Adrenal gland (tissue), 12 donors: ENCODE data around the gene GABARAP. TPM values are rescaled to one million over a fixed set of nuclear protein-coding genes. Genes with fewer than 3 reads are reported as not detected.
A peak's percentile ranks its signal among the peaks of the same experiment; 100 is the strongest.

Source experiments
- DNase-seq, 7 donors: peaks; one replicate each; pipeline ENCODE4 v3.0.0-alpha.2; 2019 to 2020
- H3K27ac ChIP-seq, 5 donors: fragments of 200-600 bp; sonication (generic) in 4 of 5; 1 replicate in 3 of 5; 2 replicates in 2 of 5; pipeline versions ENCODE4 v1.5.1 to v1.8.0; 2016 to 2020; ENCODE audit warnings: mild to moderate bottlenecking in 1 of 5
- H3K27me3 ChIP-seq: fragments of 200-600 bp; 2 replicates; pipeline ENCODE4 v1.8.0; 2021
- H3K36me3 ChIP-seq, 2 donors: fragments of 200-600 bp; replicated peaks in 1 of 2; 1 replicate in 1 of 2; 2 replicates in 1 of 2; pipeline versions ENCODE4 v1.5.1 to v1.8.0; 2018 to 2022
- H3K4me1 ChIP-seq, 2 donors: fragments of 200-600 bp; replicated peaks in 1 of 2; 1 replicate in 1 of 2; 2 replicates in 1 of 2; pipeline versions ENCODE4 v1.5.1 to v1.8.0; 2018 to 2021
- H3K4me3 ChIP-seq, 4 donors: fragments of 200-600 bp; sonication (generic) in 3 of 4; one replicate each; pipeline ENCODE4 v1.5.1; 2016 to 2018
- H3K9me3 ChIP-seq, 3 donors: fragments of 200-600 bp; sonication (generic) in 1 of 3; replicated peaks in 1 of 3; 1 replicate in 2 of 3; 2 replicates in 1 of 3; pipeline versions ENCODE4 v1.5.1 to v1.8.0; 2016 to 2021
- POLR2A ChIP-seq, 2 donors: fragments of 450-650 bp; IDR thresholded peaks; one replicate each; pipeline ENCODE4 v1.6.1; 2017; ENCODE audit warnings: antibody characterized with exemption in 2 of 2, mild to moderate bottlenecking in 2 of 2, moderate library complexity in 1 of 2
- WGBS, 4 donors: extraction: QIAGEN DNeasy Blood & Tissue Kit in 2 of 4; methylation state at CpG; one replicate each; pipeline versions ENCODE4 v1.1.5 to v1.1.7; 2013 to 2017; 5-methylcytosine and 5-hydroxymethylcytosine counted together
- intact Hi-C, 2 donors: fragments of 100-400 bp; cut with DNase I; formaldehyde crosslinking; loops; one replicate each; pipeline versions ENCODE4 v1.14.1 to v1.15.0; 2022 to 2023
- polyA plus RNA-seq, 3 donors: library from polyadenylated mRNA; stranded (reverse); fragments of 200-250 nt in 2 of 3; fragments of 350-450 nt in 1 of 3; fragmentation: Illumina TruSeq in 1 of 3; extraction: RNeasy Lipid Tissue Mini Kit (QIAGEN cat#74804) in 1 of 3; gene quantifications; one replicate each; pipeline ENCODE4 v1.2.3, GENCODE V29; 2013 to 2014
- total RNA-seq, 9 donors: library from RNA; depleted of rRNA in 4 of 9; stranded (reverse); fragments of >200 nt in 4 of 9; fragments of 120-200 nt in 1 of 9; fragmentation: NEBNext Ultra II Directional in 1 of 9; extraction: Animal tissue kit (Norgen Biotek cat#: 25700) in 1 of 9; gene quantifications; one replicate each; pipeline versions ENCODE4 v1.1.0 to v1.2.4, GENCODE V29; 2013 to 2023
- TF ChIP-seq, protein P1 (sequence below), 6 experiments: fragments of 450-650 bp in 4 of 6; fragments of 200-600 bp in 2 of 6; sonication (generic) in 1 of 6; IDR thresholded peaks; 1 replicate in 5 of 6; 2 replicates in 1 of 6; pipeline versions ENCODE4 v1.5.1 to v1.8.0; 2016 to 2021; ENCODE audit warnings: antibody characterized with exemption in 6 of 6, mild to moderate bottlenecking in 2 of 6, moderate library complexity in 1 of 6
- donor health status: healthy with polysubstance abuse.
- donor health status: Bipolar disorder and iron deficiency.
- donor health status: DM: yes; HTN: yes; CAD: no.
- donor health status: DM: no; HTN: no; CAD: no.
- donor health status: DM: no; HTN: no; CAD: no.
- donor health status: DM: yes; HTN: yes; CAD: no.

The GABARAP gene
- total and polyA plus RNA-seq, 12 donors = 195 to 1,285 (median 840) TPM

GRCh38 chr17:7207120-7208001 is 34.9 kb downstream of the GABARAP start:
- WGBS, 4 donors = 77 to 86% (median 84%) methylated on average over 22 to 24 of the region's 24 CpGs
- peak overlapping the region in 1 of 5 donors; percentile 34 for H3K27ac ChIP-seq
- intact Hi-C loops = no loop called here
- peaks cover 0 to 15% of the 10 kb centered on the region in 2 donors for H3K4me1 ChIP-seq
- H3K4me3 ChIP-seq = no peak overlapping the region
- no peak for TF ChIP-seq POLR2A (IDR thresholded peaks at IDR 0.05)
- TF ChIP-seq, protein P1, sequence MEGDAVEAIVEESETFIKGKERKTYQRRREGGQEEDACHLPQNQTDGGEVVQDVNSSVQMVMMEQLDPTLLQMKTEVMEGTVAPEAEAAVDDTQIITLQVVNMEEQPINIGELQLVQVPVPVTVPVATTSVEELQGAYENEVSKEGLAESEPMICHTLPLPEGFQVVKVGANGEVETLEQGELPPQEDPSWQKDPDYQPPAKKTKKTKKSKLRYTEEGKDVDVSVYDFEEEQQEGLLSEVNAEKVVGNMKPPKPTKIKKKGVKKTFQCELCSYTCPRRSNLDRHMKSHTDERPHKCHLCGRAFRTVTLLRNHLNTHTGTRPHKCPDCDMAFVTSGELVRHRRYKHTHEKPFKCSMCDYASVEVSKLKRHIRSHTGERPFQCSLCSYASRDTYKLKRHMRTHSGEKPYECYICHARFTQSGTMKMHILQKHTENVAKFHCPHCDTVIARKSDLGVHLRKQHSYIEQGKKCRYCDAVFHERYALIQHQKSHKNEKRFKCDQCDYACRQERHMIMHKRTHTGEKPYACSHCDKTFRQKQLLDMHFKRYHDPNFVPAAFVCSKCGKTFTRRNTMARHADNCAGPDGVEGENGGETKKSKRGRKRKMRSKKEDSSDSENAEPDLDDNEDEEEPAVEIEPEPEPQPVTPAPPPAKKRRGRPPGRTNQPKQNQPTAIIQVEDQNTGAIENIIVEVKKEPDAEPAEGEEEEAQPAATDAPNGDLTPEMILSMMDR (IDR thresholded peaks at IDR 0.05) = no peak
- H3K36me3 ChIP-seq = peaks cover 0 to 15% of the 10 kb centered on the region in 2 donors
- peak in 2 of 7 donors; percentile 8 to 17 for DNase-seq
- H3K27me3 ChIP-seq = no peaks in the 10 kb centered on the region
- no peaks in the 10 kb centered on the region for H3K9me3 ChIP-seq

DNA sequence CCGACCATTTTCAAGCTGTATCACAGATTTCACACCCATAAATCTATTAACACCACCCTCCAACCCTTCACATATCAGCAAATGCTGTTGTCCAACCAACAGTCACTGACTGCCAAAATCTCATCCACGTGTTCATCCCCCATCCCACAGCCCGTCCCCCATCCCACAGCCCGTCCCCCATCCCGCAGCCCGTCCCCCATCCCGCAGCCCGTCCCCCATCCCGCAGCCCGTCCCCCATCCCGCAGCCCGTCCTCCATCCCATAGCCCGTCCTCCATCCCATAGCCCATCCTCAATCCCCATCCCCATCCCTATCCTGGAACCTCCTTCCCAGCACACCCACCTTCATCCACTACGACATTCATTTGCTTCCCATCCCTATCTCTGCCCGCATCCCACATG is 36.7 kb downstream of the GABARAP start:
- DNase-seq = peak in 1 of 7 donors; percentile 14
- TF ChIP-seq POLR2A (IDR thresholded peaks at IDR 0.05) = no peak
- TF ChIP-seq, protein P1 (IDR thresholded peaks at IDR 0.05) = no peak
- WGBS, 4 donors = 48 to 73% (median 65%) methylated on average over 14 to 15 of the region's 15 CpGs

GRCh38 chr17:7204828-7205461 is 37.3 kb downstream of the GABARAP start:
- intact Hi-C loops = no loop called here
- no peak for TF ChIP-seq POLR2A (IDR thresholded peaks at IDR 0.05)
- TF ChIP-seq, protein P1 (IDR thresholded peaks at IDR 0.05) = no peak
- peaks cover 0 to 28% of the 10 kb centered on the region in 2 donors for H3K36me3 ChIP-seq

More for the DNA sequence above, 36.7 kb downstream of the GABARAP start:
- Histone ChIP-seq H3K4me3 (peak overlapping the region in 1 of 4 donors; percentile 55), H3K27ac (peak overlapping the region in 2 of 5 donors; percentile 57 to 68), H3K27me3 (no peaks in the 10 kb centered on the region), H3K4me1 (peaks cover 0 to 15% of the 10 kb centered on the region in 2 donors), H3K36me3 (peaks cover 0 to 28% of the 10 kb centered on the region in 2 donors), H3K9me3 (no peaks in the 10 kb centered on the region)
- intact Hi-C loops = no loop called here

GRCh38 chr17:7204336-7204735 is 37.9 kb downstream of the GABARAP start:
- Histone ChIP-seq H3K4me1 (peaks cover 0 to 9% of the 10 kb centered on the region in 2 donors), H3K36me3 (peaks cover 0 to 28% of the 10 kb centered on the region in 2 donors), H3K27ac (peak overlapping the region in 2 of 5 donors; percentile 57 to 68), H3K27me3 (no peaks in the 10 kb centered on the region), H3K4me3 (peak overlapping the region in 1 of 4 donors; percentile 55), H3K9me3 (no peaks in the 10 kb centered on the region)
- intact Hi-C loops = no loop called here
- WGBS, 4 donors = 68 to 88% (median 84%) methylated on average over 15 of the region's 15 CpGs
- DNase-seq = peak in 2 of 7 donors; percentile 13 to 15
- TF ChIP-seq, protein P1 (IDR thresholded peaks at IDR 0.05) = no peak
- no peak for TF ChIP-seq POLR2A (IDR thresholded peaks at IDR 0.05)

More at GRCh38 chr17:7204828-7205461, 37.3 kb downstream of the GABARAP start:
- 7 to 10% (median 9%) methylated on average over 12 to 34 of the region's 34 CpGs for WGBS, 4 donors
- Histone ChIP-seq H3K27ac (peak overlapping the region in 2 of 5 donors; percentile 57 to 68), H3K27me3 (no peaks in the 10 kb centered on the region), H3K4me1 (peaks cover 0 to 12% of the 10 kb centered on the region in 2 donors), H3K9me3 (no peaks in the 10 kb centered on the region), H3K4me3 (peak overlapping the region in 1 of 4 donors; percentile 55)
- DNase-seq = peak; percentile 61 to 93 (median 76)
